Loucy (cell line): ENCODE measurements around the gene MARCO.

Experiments used
- CTCF ChIP-seq: fragments of 200-600 bp; sonication (generic); conservative IDR thresholded peaks from 2 replicates; pipeline ENCODE4 v1.5.1; 2014; ENCODE audit warnings: mild to moderate bottlenecking, antibody characterized with exemption, low read length
- EZH2phosphoT487 ChIP-seq: fragments of 200-600 bp; IDR thresholded peaks from 2 replicates; pipeline ENCODE4 v1.6.1; 2018; ENCODE audit warnings: antibody characterized with exemption, mild to moderate bottlenecking, moderate library complexity, borderline replicate concordance

GRCh38 chr2:118914721-118915453, 27.1 kb upstream of the MARCO start:
- TF ChIP-seq CTCF (no peak), EZH2phosphoT487 (no peak)
